SJSA1 (cell line): ENCODE measurements around the gene IQCM. TPM values are rescaled to one million over a fixed set of nuclear protein-coding genes. Genes with fewer than 3 reads are reported as not detected.

ENCODE experiments used
- DNase-seq, 2 experiments: peaks; one replicate each; pipeline ENCODE4 v3.0.0-alpha.2; 2015 to 2020; ENCODE audit warnings: low spot score in 2 of 2, low read depth in 1 of 2
- H3K27ac ChIP-seq: fragments of 250-450 bp; sonication (Bioruptor Pico); 2 replicates; pipeline ENCODE4 v1.5.1; 2020; ENCODE audit warnings: mild to moderate bottlenecking, moderate library complexity
- H3K27me3 ChIP-seq: fragments of 250-450 bp; sonication (Bioruptor Pico); replicated peaks from 2 replicates; pipeline ENCODE4 v1.5.1; 2020; ENCODE audit warnings: mild to moderate bottlenecking, moderate library complexity
- H3K36me3 ChIP-seq: fragments of 250-450 bp; sonication (Bioruptor Pico); 2 replicates; pipeline ENCODE4 v1.5.1; 2020; ENCODE audit warnings: mild to moderate bottlenecking
- H3K4me1 ChIP-seq: fragments of 250-450 bp; sonication (Bioruptor Pico); replicated peaks from 2 replicates; pipeline ENCODE4 v1.6.1; 2021; ENCODE audit warnings: mild to moderate bottlenecking
- H3K4me3 ChIP-seq: fragments of 250-450 bp; sonication (Bioruptor Pico); 2 replicates; pipeline ENCODE4 v1.5.1; 2020; ENCODE audit warnings: mild to moderate bottlenecking
- H3K9me3 ChIP-seq: fragments of 250-450 bp; sonication (Bioruptor Pico); replicated peaks from 2 replicates; pipeline ENCODE4 v1.5.1; 2020; ENCODE audit warnings: mild to moderate bottlenecking
- total RNA-seq: library from RNA; depleted of rRNA; stranded (reverse); fragments of >200 nt; shearing (Covaris generic); gene quantifications from 2 replicates; pipeline ENCODE4 v1.2.3, GENCODE V29; 2014

IQCM gene
- total RNA-seq, 1 experiment from 2014 or later, result not detected

- Histone ChIP-seq H3K36me3 (no peaks in the 10 kb centered on the region), H3K9me3 (no peaks in the 10 kb centered on the region), H3K4me3 (no peak overlapping the region), H3K4me1 (no peaks in the 10 kb centered on the region), H3K27me3 (no peaks in the 10 kb centered on the region), H3K27ac (no peak overlapping the region)
- DNase-seq, result no peak
Observed at GRCh38 chr4:149676076-149676475, 139.6 kb downstream of the IQCM start.

GRCh38 chr4:149645790-149646189 lies 169.9 kb downstream of the IQCM start:
- Histone ChIP-seq H3K4me3 (no peak overlapping the region), H3K27ac (no peak overlapping the region), H3K9me3 (no peaks in the 10 kb centered on the region), H3K36me3 (no peaks in the 10 kb centered on the region), H3K4me1 (no peaks in the 10 kb centered on the region), H3K27me3 (no peaks in the 10 kb centered on the region)
- DNase-seq, result no peak

- Histone ChIP-seq H3K27ac (no peak overlapping the region), H3K27me3 (no peaks in the 10 kb centered on the region), H3K4me3 (no peak overlapping the region), H3K4me1 (no peaks in the 10 kb centered on the region), H3K36me3 (no peaks in the 10 kb centered on the region), H3K9me3 (no peaks in the 10 kb centered on the region)
- DNase-seq, result peak in 1 of 2 experiments; percentile 2
Observed at GRCh38 chr4:149638073-149638472, 177.6 kb downstream of the IQCM start.

GRCh38 chr4:149634368-149634767 lies 181.3 kb downstream of the IQCM start:
- no peaks in the 10 kb centered on the region for H3K36me3 ChIP-seq
- no peaks in the 10 kb centered on the region for H3K27me3 ChIP-seq
- no peak overlapping the region for H3K4me3 ChIP-seq
- no peak for DNase-seq
- H3K4me1 ChIP-seq, result no peaks in the 10 kb centered on the region
- H3K9me3 ChIP-seq, result no peaks in the 10 kb centered on the region
- no peak overlapping the region for H3K27ac ChIP-seq

- H3K4me3 ChIP-seq, result no peak overlapping the region
- DNase-seq, result no peak
- H3K4me1 ChIP-seq, result no peaks in the 10 kb centered on the region
- H3K9me3 ChIP-seq, result no peaks in the 10 kb centered on the region
- no peaks in the 10 kb centered on the region; the same call in 1 of the 2 replicates for H3K27me3 ChIP-seq
- no peaks in the 10 kb centered on the region for H3K36me3 ChIP-seq
- no peak overlapping the region for H3K27ac ChIP-seq
Observed at GRCh38 chr4:149631629-149632028, 184.0 kb downstream of the IQCM start.

- H3K27me3 ChIP-seq, result no peaks in the 10 kb centered on the region; the same call in 1 of the 2 replicates
- no peak for DNase-seq
- no peak overlapping the region for H3K4me3 ChIP-seq
- no peaks in the 10 kb centered on the region for H3K4me1 ChIP-seq
- no peaks in the 10 kb centered on the region for H3K36me3 ChIP-seq
- no peak overlapping the region for H3K27ac ChIP-seq
- H3K9me3 ChIP-seq, result no peaks in the 10 kb centered on the region
Observed at GRCh38 chr4:149630064-149630463, 185.6 kb downstream of the IQCM start.

- no peaks in the 10 kb centered on the region for H3K27me3 ChIP-seq
- no peaks in the 10 kb centered on the region for H3K4me1 ChIP-seq
- H3K36me3 ChIP-seq, result no peaks in the 10 kb centered on the region
- no peak for DNase-seq
- no peak overlapping the region for H3K27ac ChIP-seq
- H3K4me3 ChIP-seq, result no peak overlapping the region
- no peaks in the 10 kb centered on the region for H3K9me3 ChIP-seq
Observed at GRCh38 chr4:149605601-149606378, 209.9 kb downstream of the IQCM start.

- H3K9me3 ChIP-seq, result no peaks in the 10 kb centered on the region
- H3K4me3 ChIP-seq, result no peak overlapping the region
- no peak overlapping the region for H3K27ac ChIP-seq
- H3K27me3 ChIP-seq, result no peaks in the 10 kb centered on the region
- no peak for DNase-seq
- no peaks in the 10 kb centered on the region for H3K36me3 ChIP-seq
- H3K4me1 ChIP-seq, result no peaks in the 10 kb centered on the region
Observed at GRCh38 chr4:149604827-149605226, 210.8 kb downstream of the IQCM start.

- Histone ChIP-seq H3K4me3 (no peak overlapping the region), H3K36me3 (no peaks in the 10 kb centered on the region), H3K27me3 (no peaks in the 10 kb centered on the region), H3K9me3 (no peaks in the 10 kb centered on the region), H3K27ac (no peak overlapping the region), H3K4me1 (no peaks in the 10 kb centered on the region)
- no peak for DNase-seq
Observed at GRCh38 chr4:149595500-149595899, 220.1 kb downstream of the IQCM start.

GRCh38 chr4:149589826-149590225 lies 225.8 kb downstream of the IQCM start:
- H3K4me3 ChIP-seq, result no peak overlapping the region
- no peak for DNase-seq

GRCh38 chr4:149584722-149585121 lies 230.9 kb downstream of the IQCM start:
- Histone ChIP-seq H3K4me3 (no peak overlapping the region), H3K27ac (no peak overlapping the region), H3K4me1 (no peaks in the 10 kb centered on the region), H3K36me3 (no peaks in the 10 kb centered on the region), H3K9me3 (no peaks in the 10 kb centered on the region), H3K27me3 (no peaks in the 10 kb centered on the region)
- DNase-seq, result no peak

More at GRCh38 chr4:149589826-149590225, 225.8 kb downstream of the IQCM start:
- H3K27me3 ChIP-seq, result no peaks in the 10 kb centered on the region
- no peaks in the 10 kb centered on the region for H3K36me3 ChIP-seq
- no peak overlapping the region for H3K27ac ChIP-seq
- no peaks in the 10 kb centered on the region for H3K9me3 ChIP-seq
- no peaks in the 10 kb centered on the region for H3K4me1 ChIP-seq

GRCh38 chr4:149574971-149575370 lies 240.7 kb downstream of the IQCM start:
- Histone ChIP-seq H3K4me1 (no peaks in the 10 kb centered on the region), H3K4me3 (no peak overlapping the region), H3K9me3 (no peaks in the 10 kb centered on the region), H3K27ac (no peak overlapping the region), H3K27me3 (no peaks in the 10 kb centered on the region), H3K36me3 (no peaks in the 10 kb centered on the region)
- no peak for DNase-seq

- H3K27ac ChIP-seq, result no peak overlapping the region
- H3K27me3 ChIP-seq, result no peaks in the 10 kb centered on the region
- H3K9me3 ChIP-seq, result no peaks in the 10 kb centered on the region
- H3K4me3 ChIP-seq, result no peak overlapping the region
- DNase-seq, result no peak
- no peaks in the 10 kb centered on the region for H3K4me1 ChIP-seq
- H3K36me3 ChIP-seq, result no peaks in the 10 kb centered on the region
Observed at GRCh38 chr4:149572716-149573115, 242.9 kb downstream of the IQCM start.

GRCh38 chr4:149555799-149556198 lies 259.8 kb downstream of the IQCM start:
- no peak overlapping the region for H3K27ac ChIP-seq
- H3K27me3 ChIP-seq, result no peaks in the 10 kb centered on the region
- H3K9me3 ChIP-seq, result no peaks in the 10 kb centered on the region
- H3K36me3 ChIP-seq, result no peaks in the 10 kb centered on the region
- no peak for DNase-seq
- no peak overlapping the region for H3K4me3 ChIP-seq
- H3K4me1 ChIP-seq, result no peaks in the 10 kb centered on the region

- Histone ChIP-seq H3K27me3 (no peaks in the 10 kb centered on the region), H3K27ac (no peak overlapping the region), H3K4me3 (no peak overlapping the region), H3K9me3 (no peaks in the 10 kb centered on the region), H3K36me3 (no peaks in the 10 kb centered on the region), H3K4me1 (no peaks in the 10 kb centered on the region)
- no peak for DNase-seq
Observed at GRCh38 chr4:149555146-149555545, 260.5 kb downstream of the IQCM start.
